Astrocyte (in vitro differentiated cells and primary cell): ENCODE measurements around the gene KNDC1. TPM values are rescaled to one million over a fixed set of nuclear protein-coding genes. Genes with fewer than 3 reads are reported as not detected.

Source experiments
- DNase-seq: peaks from one replicate; pipeline ENCODE4 v3.0.0-alpha.2; 2010; ENCODE audit warnings: low read depth
- FAIRE-seq: peaks from 2 replicates; lab custom pipeline; 2011; peaks lifted over from hg19 to GRCh38; lab: Jason Lieb, UNC
- H2AFZ ChIP-seq: 2 replicates; pipeline ENCODE4 v1.6.0; 2012; ENCODE audit warnings: low read depth, low read length, inconsistent platforms
- H3K27ac ChIP-seq: 2 replicates; pipeline ENCODE4 v1.5.1; 2011; ENCODE audit warnings: low read depth, low read length, inconsistent platforms
- H3K27me3 ChIP-seq: 2 replicates; pipeline ENCODE4 v1.6.0; 2011; ENCODE audit warnings: low read length, inconsistent platforms; ENCODE audit not compliant: insufficient read depth
- H3K36me3 ChIP-seq: 2 replicates; pipeline ENCODE4 v1.5.1; 2011; ENCODE audit warnings: low read length, inconsistent platforms; ENCODE audit not compliant: insufficient read depth
- H3K4me1 ChIP-seq: 2 replicates; pipeline ENCODE4 v1.5.1; 2011; ENCODE audit warnings: low read length, inconsistent platforms; ENCODE audit not compliant: insufficient read depth
- H3K4me2 ChIP-seq: 2 replicates; pipeline ENCODE4 v1.6.0; 2012; ENCODE audit warnings: low read length, inconsistent platforms
- H3K4me3 ChIP-seq: 2 replicates; pipeline ENCODE4 v1.5.1; 2011; ENCODE audit warnings: low read depth, mild to moderate bottlenecking, low read length, inconsistent platforms; ENCODE audit not compliant: insufficient read depth
- H3K79me2 ChIP-seq: 2 replicates; pipeline ENCODE4 v1.6.0; 2012; ENCODE audit warnings: mild to moderate bottlenecking, low read length, inconsistent platforms; ENCODE audit not compliant: insufficient read depth
- H3K9ac ChIP-seq: 2 replicates; pipeline ENCODE4 v1.6.0; 2012; ENCODE audit warnings: mild to moderate bottlenecking, low read length, inconsistent platforms
- H3K9me3 ChIP-seq: 2 replicates; pipeline ENCODE4 v1.5.1; 2012; ENCODE audit warnings: low read depth, mild to moderate bottlenecking, low read length, inconsistent platforms; ENCODE audit not compliant: insufficient read depth
- H4K20me1 ChIP-seq: 2 replicates; pipeline ENCODE4 v1.6.0; 2012; ENCODE audit warnings: low read length, inconsistent platforms; ENCODE audit not compliant: insufficient read depth
- H3K27ac Mint-ChIP-seq: one replicate; pipeline ENCODE4 v1.8.0; 2021; ENCODE audit warnings: mild to moderate bottlenecking, mixed read lengths; ENCODE audit not compliant: unreplicated experiment
- H3K27me3 Mint-ChIP-seq: one replicate; pipeline ENCODE4 v1.8.0; 2021; ENCODE audit warnings: low read depth, mixed read lengths; ENCODE audit not compliant: unreplicated experiment
- H3K36me3 Mint-ChIP-seq: one replicate; pipeline ENCODE4 v1.8.0; 2021; ENCODE audit warnings: low read depth, mixed read lengths; ENCODE audit not compliant: unreplicated experiment
- H3K4me1 Mint-ChIP-seq: one replicate; pipeline ENCODE4 v1.8.0; 2021; ENCODE audit warnings: low read depth, mixed read lengths; ENCODE audit not compliant: unreplicated experiment
- H3K4me3 Mint-ChIP-seq: one replicate; pipeline ENCODE4 v1.8.0; 2021; ENCODE audit warnings: mild to moderate bottlenecking, moderate library complexity, mixed read lengths; ENCODE audit not compliant: unreplicated experiment
- H3K9me3 Mint-ChIP-seq: one replicate; pipeline ENCODE4 v1.8.0; 2021; ENCODE audit warnings: mild to moderate bottlenecking, mixed read lengths; ENCODE audit not compliant: unreplicated experiment
- CTCF ChIP-seq: IDR thresholded peaks from 2 replicates; pipeline ENCODE4 v1.5.1; 2011; ENCODE audit warnings: low read depth, mild to moderate bottlenecking, inconsistent platforms, low read length, moderate library complexity; ENCODE audit not compliant: insufficient read depth
- EZH2 ChIP-seq: IDR thresholded peaks from 2 replicates; pipeline ENCODE4 v1.6.1; 2012; ENCODE audit warnings: mild to moderate bottlenecking, low read length, inconsistent platforms; ENCODE audit not compliant: insufficient read depth
- total RNA-seq: library from RNA; stranded (reverse); gene quantifications from 2 replicates; pipeline ENCODE4 v1.2.1, GENCODE V29; 2021

The KNDC1 gene
- total RNA-seq, 1 donor from 2014 or later = 2.6 TPM

- H3K9me3 Mint-ChIP-seq = peaks cover 2% of the 10 kb centered on the region
- Histone ChIP-seq H3K27ac (no peak overlapping the region), H3K36me3 (no peaks in the 10 kb centered on the region), H3K4me1 (no peaks in the 10 kb centered on the region), H3K79me2 (no peaks in the 10 kb centered on the region), H3K27me3 (no peaks in the 10 kb centered on the region), H3K9ac (no peak overlapping the region), H3K4me3 (no peak overlapping the region), H3K9me3 (no peaks in the 10 kb centered on the region), H3K4me2 (no peak overlapping the region), H2AFZ (no peak overlapping the region), H4K20me1 (no peaks in the 10 kb centered on the region)
- H3K4me3 Mint-ChIP-seq = no peak overlapping the region
- H3K27ac Mint-ChIP-seq = no peak overlapping the region
- FAIRE-seq (no peak), DNase-seq (no peak)
- H3K36me3 Mint-ChIP-seq = no peaks in the 10 kb centered on the region
- H3K4me1 Mint-ChIP-seq = no peaks in the 10 kb centered on the region
- H3K27me3 Mint-ChIP-seq = peaks cover 33% of the 10 kb centered on the region
- TF ChIP-seq EZH2 (no peak), CTCF (no peak)
These were observed 30.0 kb upstream of the KNDC1 start for GRCh38 chr10:133129859-133130495.

- H3K9me3 ChIP-seq = no peaks in the 10 kb centered on the region
- H3K79me2 ChIP-seq = no peaks in the 10 kb centered on the region
- H4K20me1 ChIP-seq = no peaks in the 10 kb centered on the region
- Mint-ChIP-seq H3K4me3 (no peak overlapping the region), H3K27ac (no peak overlapping the region), H3K9me3 (peaks cover 2% of the 10 kb centered on the region), H3K36me3 (no peaks in the 10 kb centered on the region), H3K4me1 (no peaks in the 10 kb centered on the region), H3K27me3 (peaks cover 33% of the 10 kb centered on the region)
- H3K4me3 ChIP-seq = no peak overlapping the region
- no peaks in the 10 kb centered on the region for H3K4me1 ChIP-seq
- H2AFZ ChIP-seq = no peak overlapping the region
- no peak overlapping the region for H3K27ac ChIP-seq
- H3K27me3 ChIP-seq = no peaks in the 10 kb centered on the region
- TF ChIP-seq EZH2 (no peak), CTCF (no peak)
- H3K9ac ChIP-seq = no peak overlapping the region
- H3K36me3 ChIP-seq = no peaks in the 10 kb centered on the region
- H3K4me2 ChIP-seq = no peak overlapping the region
- FAIRE-seq (no peak), DNase-seq (no peak)
These were observed 29.4 kb upstream of the KNDC1 start for GRCh38 chr10:133130602-133131001.

- no peak for DNase-seq
- no peaks in the 10 kb centered on the region for H3K4me1 ChIP-seq
- no peaks in the 10 kb centered on the region for H4K20me1 ChIP-seq
- no peak for TF ChIP-seq EZH2
- no peak for TF ChIP-seq CTCF
- H3K27ac ChIP-seq = no peak overlapping the region
- Mint-ChIP-seq H3K4me3 (no peak overlapping the region), H3K27me3 (peaks cover 28% of the 10 kb centered on the region), H3K4me1 (no peaks in the 10 kb centered on the region), H3K36me3 (no peaks in the 10 kb centered on the region), H3K27ac (no peak overlapping the region), H3K9me3 (peaks cover 2% of the 10 kb centered on the region)
- H3K4me2 ChIP-seq = no peak overlapping the region
- H3K36me3 ChIP-seq = no peaks in the 10 kb centered on the region
- H2AFZ ChIP-seq = no peak overlapping the region
- no peaks in the 10 kb centered on the region for H3K27me3 ChIP-seq
- H3K9ac ChIP-seq = no peak overlapping the region
- H3K4me3 ChIP-seq = no peak overlapping the region
- H3K9me3 ChIP-seq = no peaks in the 10 kb centered on the region
- H3K79me2 ChIP-seq = no peaks in the 10 kb centered on the region
- FAIRE-seq = no peak
These were observed 29.0 kb upstream of the KNDC1 start for GRCh38 chr10:133131053-133131452.
